OCI-LY7 (cell line): ENCODE measurements around the gene DTX3.

Experiments
- EZH2phosphoT487 ChIP-seq: fragments of 200-600 bp; sonication (generic); IDR thresholded peaks from 2 replicates; pipeline ENCODE4 v1.6.1; 2018; ENCODE audit warnings: low read depth, borderline replicate concordance, mild to moderate bottlenecking, mixed run types, antibody characterized with exemption, low read length, moderate library complexity, mixed read lengths
- TF ChIP-seq, protein P1 (sequence below): fragments of 200-600 bp; sonication (generic); conservative IDR thresholded peaks from 2 replicates; pipeline ENCODE4 v1.5.1; 2014; ENCODE audit warnings: mild to moderate bottlenecking, antibody characterized with exemption, low read length, moderate library complexity, mixed read lengths

DNA sequence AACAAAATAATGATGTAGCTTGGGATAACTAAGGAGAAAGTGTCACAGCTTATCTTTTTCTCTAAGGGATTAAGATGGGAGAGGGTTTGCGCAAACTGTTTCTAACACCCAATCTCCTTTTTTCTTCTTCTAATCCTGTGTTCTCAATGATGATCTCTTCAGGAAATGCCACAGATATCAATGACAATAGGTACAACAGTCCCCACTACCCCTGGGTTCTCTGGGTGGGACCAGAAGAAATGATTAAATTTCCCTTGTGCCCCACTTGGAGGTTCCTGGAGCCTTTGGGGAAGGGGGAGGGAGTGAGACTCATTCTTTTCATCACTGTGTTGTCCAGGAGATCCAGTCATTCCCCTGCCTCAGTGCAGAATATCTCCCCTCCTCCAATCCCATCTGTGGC lies 22.2 kb upstream of the DTX3 start:
- TF ChIP-seq, protein P1, sequence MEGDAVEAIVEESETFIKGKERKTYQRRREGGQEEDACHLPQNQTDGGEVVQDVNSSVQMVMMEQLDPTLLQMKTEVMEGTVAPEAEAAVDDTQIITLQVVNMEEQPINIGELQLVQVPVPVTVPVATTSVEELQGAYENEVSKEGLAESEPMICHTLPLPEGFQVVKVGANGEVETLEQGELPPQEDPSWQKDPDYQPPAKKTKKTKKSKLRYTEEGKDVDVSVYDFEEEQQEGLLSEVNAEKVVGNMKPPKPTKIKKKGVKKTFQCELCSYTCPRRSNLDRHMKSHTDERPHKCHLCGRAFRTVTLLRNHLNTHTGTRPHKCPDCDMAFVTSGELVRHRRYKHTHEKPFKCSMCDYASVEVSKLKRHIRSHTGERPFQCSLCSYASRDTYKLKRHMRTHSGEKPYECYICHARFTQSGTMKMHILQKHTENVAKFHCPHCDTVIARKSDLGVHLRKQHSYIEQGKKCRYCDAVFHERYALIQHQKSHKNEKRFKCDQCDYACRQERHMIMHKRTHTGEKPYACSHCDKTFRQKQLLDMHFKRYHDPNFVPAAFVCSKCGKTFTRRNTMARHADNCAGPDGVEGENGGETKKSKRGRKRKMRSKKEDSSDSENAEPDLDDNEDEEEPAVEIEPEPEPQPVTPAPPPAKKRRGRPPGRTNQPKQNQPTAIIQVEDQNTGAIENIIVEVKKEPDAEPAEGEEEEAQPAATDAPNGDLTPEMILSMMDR: no peak
- TF ChIP-seq EZH2phosphoT487: no peak
